Measurements from ENCODE around the gene USP37. TPM values are rescaled to one million over a fixed set of nuclear protein-coding genes. Genes with fewer than 3 reads are reported as not detected.
"Not testable (repeated sequence)": the region's sequence is repeated elsewhere in the genome, so short reads cannot be mapped to it uniquely, and the experiment has no call there.

Gene USP37
- total and polyA plus RNA-seq, 2 of the 4 experiments (the other 2 are of a cell fraction) = 1.6 to 6.5 TPM

DNA sequence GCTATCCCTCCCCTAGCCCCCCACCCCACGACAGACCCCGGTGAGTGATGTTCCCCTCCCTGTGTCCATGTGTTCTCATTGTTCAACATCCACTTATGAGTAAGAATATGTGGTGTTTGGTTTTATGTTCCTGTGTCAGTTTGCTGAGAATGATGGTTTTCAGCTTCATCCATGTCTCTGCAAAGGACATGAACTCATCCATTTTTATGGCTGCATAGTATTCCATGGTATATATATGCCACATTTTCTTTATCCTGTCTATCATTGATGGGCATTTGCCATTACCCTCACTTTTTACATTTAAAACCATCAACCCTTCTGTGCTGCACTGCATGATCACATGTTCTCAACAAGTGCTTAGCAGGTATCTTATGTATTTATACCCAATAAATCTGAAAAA is 39.7 kb downstream of the USP37 start:
- CTCF ChIA-PET = interaction anchor here (0.9 kb wide), 1 partner anchor 19 kb away, joined by 4 read pairs; no protein-coding TSS in a partner anchor
- ATAC-seq (ENCODE audit: low read depth) = not testable (repeated sequence)

More for the DNA sequence above, 39.7 kb downstream of the USP37 start:
- H2BK20ac ChIP-seq (ENCODE audit: low read depth, low read length); H2AFZ ChIP-seq (replicated peaks; ENCODE audit: low read length, poor library complexity); H2BK120ac ChIP-seq (ENCODE audit: low read depth, low read length); H3K9ac ChIP-seq (ENCODE audit: low read depth, low read length); H3K4me3 ChIP-seq (ENCODE audit: insufficient read depth, low read depth, low read length); BruUV-seq (replicated peaks); H3K4ac ChIP-seq (ENCODE audit: low read depth, low read length); H4K5ac ChIP-seq (ENCODE audit: low read depth, low read length); H3K23ac ChIP-seq (ENCODE audit: low read depth, low read length); H3K27me3 ChIP-seq (ENCODE audit: control insufficient read depth, insufficient read depth, low read length); H3K27ac ChIP-seq (ENCODE audit: insufficient read depth, low read length); H4K91ac ChIP-seq (ENCODE audit: insufficient read depth, low read depth, low read length); POLR2A ChIA-PET (ENCODE audit: unreplicated experiment); H3K14ac ChIP-seq (replicated peaks; ENCODE audit: low read depth, low read length); H2BK15ac ChIP-seq (ENCODE audit: low read depth, low read length); H2AK5ac ChIP-seq (ENCODE audit: low read depth, low read length); H4K20me1 ChIP-seq (ENCODE audit: insufficient read depth, low read length); DNase-seq; H4K8ac ChIP-seq (ENCODE audit: low read depth in 2 of 2, low read length in 2 of 2); H3K56ac ChIP-seq (ENCODE audit: extremely low read depth, insufficient read depth, low read length); in situ Hi-C loops (cut with MboI; ENCODE audit: low sequenced_read_pairs); H3K9me1 ChIP-seq (ENCODE audit: insufficient read depth, low read length); H3K18ac ChIP-seq (ENCODE audit: low read depth, low read length); dilution Hi-C loops (cut with HindIII; ENCODE audit: low sequenced_read_pairs, unreplicated experiment); H2AK9ac ChIP-seq (replicated peaks; ENCODE audit: low read depth, low read length, poor library complexity); H3K9me3 ChIP-seq (ENCODE audit: control insufficient read depth, insufficient read depth, low read length); H3K4me2 ChIP-seq (ENCODE audit: low read depth, low read length); H3K79me1 ChIP-seq (ENCODE audit: low read depth in 1 of 2, low read length in 2 of 2); H3K4me1 ChIP-seq (ENCODE audit: control insufficient read depth, insufficient read depth, low read length); H2BK5ac ChIP-seq (ENCODE audit: low read depth, low read length, poor library complexity, severe bottlenecking); intact Hi-C loops (cut with micrococcal nuclease): not testable (repeated sequence)
- peaks cover 28% of the 10 kb centered on the region for H3K36me3 ChIP-seq (ENCODE audit: control insufficient read depth, insufficient read depth, low read length)
- no CpG with 5 or more reads among the region's 2 CpGs for WGBS, 2 experiments (ENCODE audit: extremely low coverage in 2 of 2, insufficient read length in 1 of 2)

All from IMR-90 (cell line).